Brain microvascular endothelial cell (primary cell): Measurements from ENCODE around the gene PHF21B.

Experiments
- DNase-seq: peaks from one replicate; pipeline ENCODE4 v3.0.0-alpha.2; 2020
- H3K27ac ChIP-seq: fragments of 250-450 bp; sonication (Bioruptor Pico); 2 replicates; pipeline ENCODE4 v1.5.1; 2020; ENCODE audit warnings: mild to moderate bottlenecking, moderate library complexity
- H3K27me3 ChIP-seq: fragments of 250-450 bp; sonication (Bioruptor Pico); replicated peaks from 2 replicates; pipeline ENCODE4 v1.5.1; 2020; ENCODE audit warnings: mild to moderate bottlenecking
- H3K36me3 ChIP-seq: fragments of 250-450 bp; sonication (Bioruptor Pico); replicated peaks from 2 replicates; pipeline ENCODE4 v1.5.1; 2020; ENCODE audit warnings: mild to moderate bottlenecking
- H3K4me3 ChIP-seq: 2 replicates; pipeline ENCODE4 v1.5.1; 2011; ENCODE audit warnings: low read depth, mild to moderate bottlenecking, control low read depth, low read length, moderate library complexity
- in situ Hi-C: cut with HindIII; loops from 2 replicates; pipeline ENCODE4 v1.10.0; 2017; ENCODE audit warnings: low sequenced_read_pairs, low pct_ligation_motif_present
- TF ChIP-seq, protein P1 (sequence below): IDR thresholded peaks from 2 replicates; pipeline ENCODE4 v1.5.1; 2011; ENCODE audit warnings: low read depth, mild to moderate bottlenecking, moderate library complexity, low read length, control low read depth, inconsistent platforms; ENCODE audit errors: missing control alignments

PHF21B gene

GRCh38 chr22:44952863-44953746 is 56.7 kb downstream of the PHF21B start:
- in situ Hi-C loops, result no loop called here
- no peak for DNase-seq

DNA sequence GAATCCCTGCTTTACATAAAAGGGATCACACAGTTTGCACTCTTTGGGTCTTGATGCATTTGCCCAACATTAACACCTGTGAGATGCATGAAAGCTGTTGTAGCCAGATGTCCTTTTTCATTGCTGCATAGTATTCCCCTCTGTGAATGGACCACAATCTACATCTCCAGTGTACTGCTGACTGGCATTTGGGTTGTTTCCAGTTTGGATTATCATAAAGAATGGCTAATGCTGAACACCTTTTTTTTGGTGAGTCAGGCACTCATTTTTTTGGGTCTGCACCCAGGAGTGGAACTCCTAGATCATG is 58.3 kb downstream of the PHF21B start:
- H3K27me3 ChIP-seq, result no peaks in the 10 kb centered on the region
- in situ Hi-C loops, result no loop called here
- TF ChIP-seq, protein P1, sequence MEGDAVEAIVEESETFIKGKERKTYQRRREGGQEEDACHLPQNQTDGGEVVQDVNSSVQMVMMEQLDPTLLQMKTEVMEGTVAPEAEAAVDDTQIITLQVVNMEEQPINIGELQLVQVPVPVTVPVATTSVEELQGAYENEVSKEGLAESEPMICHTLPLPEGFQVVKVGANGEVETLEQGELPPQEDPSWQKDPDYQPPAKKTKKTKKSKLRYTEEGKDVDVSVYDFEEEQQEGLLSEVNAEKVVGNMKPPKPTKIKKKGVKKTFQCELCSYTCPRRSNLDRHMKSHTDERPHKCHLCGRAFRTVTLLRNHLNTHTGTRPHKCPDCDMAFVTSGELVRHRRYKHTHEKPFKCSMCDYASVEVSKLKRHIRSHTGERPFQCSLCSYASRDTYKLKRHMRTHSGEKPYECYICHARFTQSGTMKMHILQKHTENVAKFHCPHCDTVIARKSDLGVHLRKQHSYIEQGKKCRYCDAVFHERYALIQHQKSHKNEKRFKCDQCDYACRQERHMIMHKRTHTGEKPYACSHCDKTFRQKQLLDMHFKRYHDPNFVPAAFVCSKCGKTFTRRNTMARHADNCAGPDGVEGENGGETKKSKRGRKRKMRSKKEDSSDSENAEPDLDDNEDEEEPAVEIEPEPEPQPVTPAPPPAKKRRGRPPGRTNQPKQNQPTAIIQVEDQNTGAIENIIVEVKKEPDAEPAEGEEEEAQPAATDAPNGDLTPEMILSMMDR, result no peak
- no peak overlapping the region for H3K27ac ChIP-seq
- H3K36me3 ChIP-seq, result no peaks in the 10 kb centered on the region
- DNase-seq, result no peak
- H3K4me3 ChIP-seq, result no peak overlapping the region

More at GRCh38 chr22:44952863-44953746, 56.7 kb downstream of the PHF21B start:
- H3K27ac ChIP-seq, result no peak overlapping the region
- H3K27me3 ChIP-seq, result no peaks in the 10 kb centered on the region
- H3K36me3 ChIP-seq, result no peaks in the 10 kb centered on the region
- TF ChIP-seq, protein P1, result no peak
- no peak overlapping the region for H3K4me3 ChIP-seq

- no peaks in the 10 kb centered on the region for H3K27me3 ChIP-seq
- in situ Hi-C loops, result no loop called here
- H3K27ac ChIP-seq, result no peak overlapping the region
- no peak for DNase-seq
- H3K36me3 ChIP-seq, result no peaks in the 10 kb centered on the region
- TF ChIP-seq, protein P1, result no peak
- H3K4me3 ChIP-seq, result no peak overlapping the region
Measured at GRCh38 chr22:44950806-44951509, 58.8 kb downstream of the PHF21B start.

DNA sequence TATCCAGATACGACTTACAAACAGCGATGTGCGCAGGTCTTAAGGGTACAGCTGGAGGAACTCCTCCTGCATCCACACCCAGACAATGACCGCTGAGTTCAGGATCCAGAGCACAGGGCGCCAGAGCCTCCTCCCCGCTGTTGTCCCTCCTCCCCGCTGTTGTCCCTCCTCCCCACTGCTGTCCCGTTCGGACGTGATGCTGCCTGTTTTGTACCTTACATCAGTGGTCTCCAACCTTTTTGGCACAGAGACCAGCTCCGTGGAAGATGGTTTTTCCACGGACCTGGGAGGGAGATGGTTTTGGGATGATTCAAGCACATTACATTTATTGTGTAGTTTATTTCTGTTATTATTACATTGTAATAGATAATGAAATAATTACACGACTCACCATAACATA is 62.0 kb downstream of the PHF21B start:
- DNase-seq, result no peak
- no peaks in the 10 kb centered on the region for H3K27me3 ChIP-seq
- H3K27ac ChIP-seq, result no peak overlapping the region
- no peak overlapping the region for H3K4me3 ChIP-seq
- in situ Hi-C loops, result no loop called here
- TF ChIP-seq, protein P1, result no peak
- H3K36me3 ChIP-seq, result no peaks in the 10 kb centered on the region

- no peak overlapping the region for H3K4me3 ChIP-seq
- DNase-seq, result no peak
- in situ Hi-C loops, result no loop called here
- TF ChIP-seq, protein P1, result no peak
- no peaks in the 10 kb centered on the region for H3K27me3 ChIP-seq
- H3K27ac ChIP-seq, result no peak overlapping the region
- no peaks in the 10 kb centered on the region for H3K36me3 ChIP-seq
Measured at GRCh38 chr22:44947049-44947448, 62.8 kb downstream of the PHF21B start.
